Stimulated activated CD4-positive, alpha-beta T cell treated with anti-CD3 and anti-CD28 coated beads, Interleukin-1b, Interleukin-23, amount 100 ng/mL, for 1 hour (primary cell): Measurements from ENCODE around the gene GMPR2.

ENCODE experiments used
- DNase-seq, 2 donors: peaks; one replicate each; pipeline ENCODE4 v3.0.0-alpha.2; 2020; ENCODE audit warnings: low read depth in 2 of 2

Gene GMPR2

DNA sequence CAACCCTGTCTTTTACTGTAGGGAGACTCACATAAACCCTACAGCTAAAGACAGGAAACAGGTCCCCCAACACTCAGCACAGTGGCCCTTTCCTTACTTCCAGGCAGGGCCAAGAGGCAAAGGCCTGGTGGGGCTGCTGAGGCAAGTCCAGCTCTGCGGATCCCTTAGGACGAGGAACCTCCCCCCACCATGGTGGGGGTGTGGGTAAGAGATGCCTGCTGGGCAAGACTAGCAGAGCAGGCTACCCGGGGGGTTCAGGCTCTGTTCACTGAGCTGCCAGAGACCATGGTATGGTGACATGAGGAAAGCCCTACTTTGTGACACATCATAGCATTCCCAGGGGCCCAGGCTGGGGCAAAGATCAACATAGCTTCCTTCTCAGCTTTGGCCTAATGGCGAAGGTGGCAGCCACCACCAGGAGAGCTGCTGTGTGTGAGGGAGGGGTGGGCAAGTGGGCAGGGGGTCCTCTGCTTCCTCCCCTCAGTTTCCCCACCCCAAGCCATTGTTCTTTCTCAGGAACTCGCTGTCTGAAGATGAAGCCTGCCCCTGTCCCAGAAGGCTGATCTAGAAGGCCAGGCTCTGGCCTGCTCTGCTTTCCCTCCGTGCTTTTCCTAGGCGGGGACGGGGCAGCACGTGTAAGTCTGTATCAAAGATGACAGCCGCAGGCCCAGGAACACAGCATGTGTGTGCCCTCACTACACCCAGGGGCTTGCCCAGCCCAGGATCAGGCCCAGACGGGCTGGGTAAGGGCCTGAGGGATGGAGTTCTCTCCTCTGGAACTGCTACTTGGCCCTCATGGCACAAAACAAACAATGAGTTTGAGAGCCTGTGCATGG, 19.8 kb downstream of the GMPR2 start:
- DNase-seq = no peak

DNA sequence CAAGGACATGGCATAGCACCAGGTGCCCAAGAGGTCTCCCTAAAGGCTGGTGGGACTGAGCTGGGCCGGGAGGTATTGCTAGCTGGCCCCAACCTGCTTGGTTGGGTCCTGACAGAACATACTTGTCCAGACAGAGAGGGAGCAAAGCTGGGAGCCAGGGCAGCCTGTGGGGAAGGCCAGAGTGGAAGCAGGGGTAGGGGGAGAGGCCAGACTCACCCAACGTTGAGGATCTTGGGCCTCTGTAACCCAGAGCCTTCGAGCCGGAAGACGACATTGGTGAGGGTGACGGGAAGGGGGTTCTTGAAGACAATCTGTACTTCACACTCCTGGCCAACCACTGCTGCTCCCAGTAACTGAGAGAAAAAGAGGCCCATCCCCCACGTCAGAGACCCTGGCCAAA, 21.2 kb downstream of the GMPR2 start:
- DNase-seq = no peak

- no peak for DNase-seq
Observed at GRCh38 chr14:24254630-24255392, 22.1 kb downstream of the GMPR2 start.

- no peak for DNase-seq
Observed at GRCh38 chr14:24255438-24255837, 22.7 kb downstream of the GMPR2 start.

DNA sequence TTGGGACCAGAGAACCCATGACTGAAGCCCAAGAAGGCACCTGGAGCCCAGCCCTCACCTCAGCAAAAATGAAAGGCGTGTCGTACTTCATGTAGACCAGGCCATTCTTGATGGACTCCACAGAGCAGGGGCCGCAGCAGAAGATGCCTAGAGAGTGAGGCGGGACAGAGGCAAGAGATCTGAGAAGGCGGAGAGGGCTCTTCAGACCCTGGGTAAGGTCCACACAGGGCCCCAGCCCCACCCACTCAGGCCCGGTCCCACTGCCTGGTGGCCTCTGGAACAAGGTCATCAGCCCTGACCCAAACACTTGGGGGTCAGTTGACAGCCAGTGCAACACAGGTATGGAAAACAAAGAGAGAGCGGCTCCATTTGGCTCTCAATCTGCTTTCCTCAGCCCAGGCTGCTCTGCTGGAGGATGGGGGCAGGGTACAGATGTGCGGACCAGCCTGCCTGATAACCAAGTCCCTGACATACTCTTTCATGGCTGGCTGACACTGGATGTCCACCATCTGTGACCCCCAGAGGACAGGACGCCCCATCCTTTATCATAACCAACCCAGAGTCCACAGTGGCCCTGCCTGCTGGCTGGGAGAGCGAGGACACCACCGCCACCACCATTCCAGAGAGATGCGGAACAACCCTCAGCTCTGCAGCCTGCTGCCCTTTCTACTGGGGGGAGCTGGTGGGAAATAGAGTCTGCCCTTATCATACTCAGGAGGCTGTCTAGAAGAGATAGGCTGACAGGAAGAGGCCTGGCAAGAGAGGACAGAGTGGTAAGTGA, 23.4 kb downstream of the GMPR2 start:
- no peak for DNase-seq

DNA sequence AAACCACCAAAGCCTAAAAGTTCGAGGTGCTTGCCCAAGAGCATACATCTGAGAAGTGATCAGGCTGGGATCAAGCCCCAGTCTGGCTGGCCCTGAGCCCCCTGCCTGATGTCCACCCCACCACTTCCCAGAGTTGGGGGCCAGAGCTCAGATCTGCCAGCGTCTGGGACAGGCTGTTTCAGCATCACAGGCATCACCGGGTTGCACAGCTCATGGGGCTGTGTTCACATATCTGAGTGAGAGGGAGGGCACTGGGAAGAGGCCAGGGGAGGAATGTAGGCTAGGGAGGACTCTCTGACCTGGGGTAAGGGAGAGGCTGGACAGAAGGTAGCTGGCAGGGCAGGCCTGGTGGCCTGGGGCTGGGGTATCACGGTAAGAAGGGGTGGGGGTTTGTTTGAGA, 24.2 kb downstream of the GMPR2 start:
- DNase-seq = no peak

DNA sequence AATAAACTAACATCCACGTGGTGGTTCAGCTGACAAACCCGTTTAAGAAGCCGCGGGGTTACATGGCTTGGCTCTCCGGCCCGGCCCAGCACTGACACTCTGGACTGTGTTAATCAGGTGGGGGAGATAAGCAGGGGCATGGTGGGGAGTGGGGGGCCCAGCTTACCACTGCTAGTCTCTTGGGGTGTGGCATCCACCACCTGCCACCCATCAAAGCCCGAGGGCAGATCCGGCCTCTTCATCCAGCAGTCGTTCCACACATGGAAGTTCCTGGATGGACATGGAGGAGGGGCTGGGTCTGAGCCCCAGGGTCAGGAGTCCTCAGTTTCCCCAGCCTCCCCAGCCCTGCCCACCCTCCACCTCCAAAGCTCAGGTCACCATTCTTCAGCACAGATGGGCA, 25.4 kb downstream of the GMPR2 start:
- DNase-seq = no peak

DNA sequence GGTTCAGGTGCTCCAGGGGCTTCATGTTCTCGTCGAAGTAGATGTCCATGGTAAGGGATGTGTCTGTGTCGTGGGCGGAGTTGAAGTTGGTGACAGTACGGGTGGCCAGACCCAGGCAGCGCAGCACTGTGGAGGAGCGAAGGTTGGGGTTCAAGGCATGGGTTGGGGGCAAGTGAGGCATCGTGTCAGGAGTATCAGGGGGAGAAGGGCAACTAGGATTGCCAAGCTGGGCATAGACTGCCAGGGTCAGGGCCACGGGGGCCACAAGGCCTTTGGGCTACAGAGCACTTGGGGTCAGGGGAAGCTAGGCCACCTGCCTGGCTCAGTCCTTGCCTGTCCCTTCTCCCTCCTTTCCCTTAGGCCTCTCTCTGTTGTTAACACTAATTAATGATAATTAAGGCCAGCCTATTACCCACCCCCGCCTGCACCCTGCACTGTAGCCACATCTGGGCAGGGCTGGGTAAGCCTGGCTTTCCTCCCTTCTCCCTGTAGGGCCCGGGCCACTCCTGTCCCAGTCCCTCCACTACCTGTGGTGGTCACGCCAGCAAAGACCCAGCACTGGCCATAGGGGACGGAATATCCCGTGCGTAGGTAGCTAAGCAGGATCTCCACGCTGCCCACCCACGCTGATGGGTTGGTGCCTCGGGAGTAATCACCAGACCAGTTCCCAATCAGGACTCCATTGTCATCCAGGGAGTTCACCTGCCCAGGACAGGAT, 26.0 kb downstream of the GMPR2 start:
- DNase-seq = no peak

- no peak for DNase-seq
Observed at GRCh38 chr14:24259282-24260025, 26.7 kb downstream of the GMPR2 start.

DNA sequence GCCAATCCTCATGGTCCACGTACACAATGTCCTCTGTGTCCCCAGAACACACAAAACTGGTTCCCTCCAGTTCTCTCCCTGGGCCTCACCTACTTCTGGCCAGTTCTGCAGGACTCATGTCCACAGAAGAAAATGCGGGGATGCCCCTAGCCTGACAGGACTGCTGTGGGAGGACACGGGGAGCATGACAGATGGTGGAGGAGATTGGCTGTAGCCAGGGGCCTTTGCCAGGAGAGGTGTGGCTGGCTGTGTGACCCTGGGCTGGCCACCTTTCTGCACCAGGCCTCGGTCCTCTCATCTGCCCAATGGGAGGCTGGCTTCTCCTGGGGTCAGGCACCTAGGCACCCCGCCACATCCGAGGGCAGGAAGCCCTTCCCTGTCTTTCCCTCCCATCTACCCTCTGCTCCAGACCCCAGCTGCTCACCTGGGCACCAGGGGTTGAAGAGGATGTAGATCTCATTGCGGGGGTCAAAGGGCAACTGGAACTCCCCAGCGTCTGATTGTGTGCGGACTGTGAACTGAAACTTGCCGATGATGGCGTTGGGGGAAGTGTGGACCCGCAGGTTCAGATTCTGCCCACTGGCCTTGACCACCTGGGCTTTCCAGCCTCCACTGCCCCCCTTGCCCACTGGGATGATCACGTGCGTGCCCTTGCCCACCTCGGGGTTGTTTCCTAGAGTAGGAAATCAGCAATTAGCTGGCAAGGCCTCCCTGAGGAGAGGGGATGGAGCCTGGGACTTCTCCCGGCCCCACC, 27.5 kb downstream of the GMPR2 start:
- DNase-seq = no peak

GRCh38 chr14:24260780-24261157, 28.0 kb downstream of the GMPR2 start:
- DNase-seq = no peak

DNA sequence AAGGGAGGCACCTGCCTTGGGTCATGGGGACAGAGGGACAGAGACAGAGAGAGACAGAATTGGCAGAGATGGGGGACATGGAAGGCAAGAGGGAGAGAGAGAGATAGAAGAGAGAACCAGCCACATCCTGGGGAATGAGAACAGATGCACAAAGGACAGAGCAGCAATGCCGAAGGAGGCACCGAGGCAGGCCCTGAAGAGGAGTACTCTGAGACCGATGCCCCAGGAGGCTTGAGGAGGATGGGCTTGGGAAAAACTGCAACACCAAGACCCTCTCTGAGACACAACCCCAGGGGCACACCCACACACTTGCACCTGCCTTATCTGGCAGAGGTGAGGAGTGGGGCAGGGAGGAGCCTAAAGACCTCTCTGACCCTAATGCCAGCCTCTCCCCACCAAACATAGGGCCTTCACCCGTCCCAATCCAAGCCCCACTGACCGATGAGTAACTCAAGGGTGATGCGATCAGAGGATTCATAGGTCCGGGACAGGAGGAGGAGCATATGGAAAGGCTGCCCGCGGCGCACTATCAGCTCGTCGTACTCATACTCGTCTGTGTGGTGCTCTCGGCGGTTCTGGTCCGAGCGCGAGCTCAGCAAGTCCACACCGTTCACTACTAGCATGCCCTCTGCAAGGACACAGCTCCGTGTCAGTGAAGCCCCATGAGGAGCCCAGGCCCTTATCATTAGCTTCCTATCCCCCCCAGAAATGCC, 28.7 kb downstream of the GMPR2 start:
- DNase-seq = no peak

- DNase-seq = no peak
Observed at GRCh38 chr14:24261969-24262327, 29.2 kb downstream of the GMPR2 start.

DNA sequence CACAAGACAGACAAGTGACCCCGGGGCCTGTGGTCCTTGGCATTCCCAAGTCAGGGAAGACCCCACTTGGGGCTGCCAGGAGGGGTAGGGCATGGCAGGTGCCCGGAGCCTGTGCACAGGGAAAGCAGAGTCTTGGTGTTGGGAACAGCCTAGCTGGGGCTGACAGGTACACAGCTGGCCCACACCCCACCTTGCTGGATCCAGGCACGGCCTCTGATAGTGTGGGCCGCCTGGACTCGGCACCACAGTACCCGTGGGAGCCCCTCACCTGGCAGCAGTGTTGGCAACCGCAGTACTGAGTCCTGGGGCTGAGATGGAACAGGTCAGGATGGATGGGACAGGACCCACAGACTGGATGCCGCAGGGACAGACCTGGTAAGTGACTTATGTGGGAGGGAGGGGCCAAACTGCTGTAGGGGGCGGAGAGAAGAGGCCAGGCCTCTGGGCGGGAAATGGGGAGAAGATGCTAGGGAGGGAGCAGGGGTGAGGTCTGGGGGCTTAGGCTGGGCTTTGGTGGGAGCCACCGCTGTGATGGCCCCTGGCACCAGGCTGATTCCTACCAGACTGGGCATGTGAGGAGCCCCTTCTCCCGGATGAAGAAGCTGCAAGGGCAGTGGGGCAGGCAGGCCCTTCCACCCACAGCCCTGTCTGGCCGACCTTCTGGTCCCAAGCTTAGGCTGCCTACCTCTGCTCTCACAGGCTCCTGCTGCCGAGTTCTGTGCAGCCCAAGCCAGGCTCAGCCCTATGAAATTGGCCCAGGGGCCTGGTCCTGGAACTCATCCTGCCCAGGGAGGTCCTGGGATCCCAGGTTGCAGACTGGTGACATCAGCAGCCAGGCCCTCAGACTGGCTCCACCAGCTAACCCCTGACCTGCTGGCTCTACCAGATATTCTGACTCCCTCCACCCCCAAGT, 30.3 kb downstream of the GMPR2 start, which contains the start of gene TGM1:
TGM1 (minus strand) TSS at position 357 of the 913 bp plus-strand sequence. CDS start 825 bp downstream, outside the sequence.
- DNase-seq = no peak

GRCh38 chr14:24263848-24264247, 31.1 kb downstream of the GMPR2 start:
- no peak for DNase-seq

GRCh38 chr14:24264298-24264697, 31.6 kb downstream of the GMPR2 start:
- no peak for DNase-seq

- DNase-seq = no peak
Observed at GRCh38 chr14:24266344-24267244, 33.9 kb downstream of the GMPR2 start.
